ENCODE results near the gene IDH2.
"Not testable (repeated sequence)": the region's sequence is repeated elsewhere in the genome, so short reads cannot be mapped to it uniquely, and the experiment has no call there.

IDH2 gene

DNA sequence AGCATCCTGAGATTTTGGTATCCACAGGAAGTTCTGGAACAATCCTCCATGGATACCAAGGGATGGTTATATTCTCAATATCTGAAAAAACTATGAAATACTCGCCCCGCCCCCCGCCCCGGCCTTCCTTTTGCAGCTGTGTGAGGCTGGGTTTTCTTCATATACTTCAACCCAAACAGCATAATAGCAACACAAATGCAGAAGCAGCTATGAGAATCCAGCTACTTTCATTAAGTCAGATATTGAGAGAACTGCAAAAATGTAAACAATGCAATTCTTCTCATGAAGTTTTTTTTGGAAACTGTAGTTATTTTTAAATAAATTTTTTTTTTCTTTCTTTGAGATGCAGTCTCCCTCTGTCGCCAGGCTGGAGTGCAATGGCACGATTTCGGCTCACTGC, 10.9 kb upstream of the IDH2 start:
- H3K4me1 ChIP-seq (ENCODE audit: control insufficient read depth, insufficient read depth, low read length): no peaks in the 10 kb centered on the region
- no peak overlapping the region for H3K9ac ChIP-seq (ENCODE audit: low read depth, low read length)
- no peak overlapping the region for H3K4me2 ChIP-seq (ENCODE audit: low read length)
- no peaks in the 10 kb centered on the region for H3K36me3 ChIP-seq (ENCODE audit: insufficient read depth, low read length)
- no peaks in the 10 kb centered on the region for H3K27me3 ChIP-seq (ENCODE audit: control insufficient read depth, insufficient read depth, low read length)
- H3K9me3 ChIP-seq (replicated peaks; ENCODE audit: low read length): peaks cover 9% of the 10 kb centered on the region
- H3K4me3 ChIP-seq (ENCODE audit: low read length): no peak overlapping the region

DNA sequence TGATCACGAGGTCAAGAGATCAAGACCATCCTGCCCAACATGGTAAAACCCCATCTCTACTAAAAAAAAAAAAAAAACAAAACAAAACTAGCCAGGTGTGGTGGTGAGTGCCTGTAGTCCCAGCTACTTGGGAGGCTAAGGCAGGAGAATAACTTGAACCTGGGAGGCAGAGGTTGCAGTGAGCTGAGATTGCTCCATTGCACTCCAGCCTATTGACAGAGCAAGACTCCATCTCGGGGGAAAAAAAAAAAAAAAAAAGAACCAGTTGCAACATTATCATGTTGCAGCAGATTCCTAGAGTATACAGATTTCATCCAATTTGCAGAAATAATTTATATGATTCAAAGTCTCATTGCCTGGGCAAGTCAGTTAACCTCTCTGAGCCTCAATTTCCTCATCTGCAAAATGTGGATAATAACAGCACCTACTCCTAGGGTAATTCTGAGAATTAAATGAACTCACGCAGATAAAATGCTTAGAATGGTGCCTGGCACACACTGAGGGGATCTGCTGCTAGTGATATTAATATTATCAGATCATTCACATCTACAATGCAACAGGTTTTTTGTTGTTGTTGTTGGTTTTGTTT, 7.0 kb upstream of the IDH2 start:
- H3K4me1 ChIP-seq (ENCODE audit: control insufficient read depth, insufficient read depth, low read length); H3K4me2 ChIP-seq (ENCODE audit: low read length); H3K36me3 ChIP-seq (ENCODE audit: insufficient read depth, low read length): not testable (repeated sequence)

DNA sequence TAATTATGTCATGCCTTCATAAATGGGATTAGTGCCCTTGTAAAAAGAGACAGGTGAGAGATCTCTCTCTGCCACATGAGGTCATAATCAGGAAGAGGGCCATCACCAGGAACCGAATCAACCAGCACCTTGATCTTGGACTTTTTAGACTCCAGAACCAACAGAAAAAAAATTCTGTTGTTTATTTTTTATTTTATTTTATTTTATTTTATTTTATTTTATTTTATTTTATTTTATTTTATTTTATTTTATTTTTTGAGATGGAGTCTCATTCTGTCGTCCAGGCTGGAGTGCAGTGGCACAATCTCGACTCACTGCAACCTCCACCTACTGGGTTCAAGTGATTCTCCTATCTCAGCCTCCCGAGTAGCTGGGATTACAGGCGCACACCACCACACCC, 5.8 kb upstream of the IDH2 start:
- not testable (repeated sequence) for H3K4me3 ChIP-seq (ENCODE audit: low read length); H3K36me3 ChIP-seq (ENCODE audit: insufficient read depth, low read length)

More for the DNA sequence above, 7.0 kb upstream of the IDH2 start:
- not testable (repeated sequence) for H3K27me3 ChIP-seq (ENCODE audit: control insufficient read depth, insufficient read depth, low read length); H3K4me3 ChIP-seq (ENCODE audit: low read length); H3K9me3 ChIP-seq (replicated peaks; ENCODE audit: low read length); H3K9ac ChIP-seq (ENCODE audit: low read depth, low read length)

DNA sequence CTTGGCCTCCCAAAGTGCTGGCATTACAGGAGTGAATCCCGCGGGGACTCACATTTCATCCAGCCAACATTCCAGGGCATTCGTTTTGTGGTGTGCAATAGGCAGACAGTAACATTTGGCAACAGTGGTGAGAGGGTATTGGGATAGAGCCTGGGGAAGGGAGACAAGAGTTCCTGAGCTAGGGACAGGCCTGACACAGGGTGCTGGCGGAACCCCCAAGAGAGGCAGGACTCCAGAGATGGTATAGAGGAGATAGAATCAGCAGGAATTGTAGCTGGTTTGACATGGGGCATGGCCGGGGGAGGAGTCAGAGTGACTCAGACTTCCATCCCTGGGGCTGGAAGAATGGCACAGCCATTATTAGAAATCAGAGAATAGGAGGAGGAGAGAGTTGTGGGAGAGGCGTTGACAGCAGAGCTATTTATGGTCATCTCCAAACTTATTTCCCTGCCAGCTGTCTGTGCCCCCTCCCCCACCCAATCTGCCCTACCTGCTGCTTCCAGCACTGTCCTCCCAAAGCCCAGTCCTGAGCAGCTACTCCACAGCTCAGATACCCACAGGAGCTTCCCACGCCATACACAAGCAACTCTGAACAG, 4.4 kb upstream of the IDH2 start:
- peak overlapping the region; percentile 52 for H3K4me2 ChIP-seq (ENCODE audit: low read length)
- H3K36me3 ChIP-seq (ENCODE audit: insufficient read depth, low read length): no peaks in the 10 kb centered on the region
- no peak overlapping the region for H3K4me3 ChIP-seq (ENCODE audit: low read length)
- no peak overlapping the region for H3K9ac ChIP-seq (ENCODE audit: low read depth, low read length)
- H3K27me3 ChIP-seq (ENCODE audit: control insufficient read depth, insufficient read depth, low read length): no peaks in the 10 kb centered on the region
- peaks cover 11% of the 10 kb centered on the region for H3K4me1 ChIP-seq (ENCODE audit: control insufficient read depth, insufficient read depth, low read length)
- no peaks in the 10 kb centered on the region for H3K9me3 ChIP-seq (replicated peaks; ENCODE audit: low read length)

More for the DNA sequence above, 5.8 kb upstream of the IDH2 start:
- not testable (repeated sequence) for H3K9ac ChIP-seq (ENCODE audit: low read depth, low read length); H3K9me3 ChIP-seq (replicated peaks; ENCODE audit: low read length); H3K27me3 ChIP-seq (ENCODE audit: control insufficient read depth, insufficient read depth, low read length); H3K4me2 ChIP-seq (ENCODE audit: low read length); H3K4me1 ChIP-seq (ENCODE audit: control insufficient read depth, insufficient read depth, low read length)

DNA sequence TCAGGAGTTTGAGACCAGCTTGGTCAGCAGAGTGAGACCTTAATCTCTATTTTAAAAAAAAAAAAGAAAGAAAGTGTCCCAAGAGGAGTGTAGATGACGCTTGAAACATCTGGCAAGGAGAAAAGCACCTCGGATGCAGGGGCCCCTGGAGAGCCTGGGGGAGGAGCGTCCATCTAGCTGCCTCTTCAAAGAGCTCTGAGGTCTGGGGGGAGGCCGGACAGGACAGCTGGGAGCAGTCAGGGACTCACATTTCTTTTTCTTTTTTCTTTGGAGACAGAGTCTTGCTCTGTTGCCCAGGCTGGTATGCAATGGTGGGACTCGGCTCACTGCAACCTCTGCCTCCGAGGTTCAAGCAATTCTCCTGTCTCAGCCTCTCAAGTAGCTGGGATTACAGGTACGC, 3.3 kb upstream of the IDH2 start:
- no peak overlapping the region for H3K4me3 ChIP-seq (ENCODE audit: low read length)
- no peaks in the 10 kb centered on the region for H3K27me3 ChIP-seq (ENCODE audit: control insufficient read depth, insufficient read depth, low read length)
- no peaks in the 10 kb centered on the region for H3K36me3 ChIP-seq (ENCODE audit: insufficient read depth, low read length)
- H3K9ac ChIP-seq (ENCODE audit: low read depth, low read length): no peak overlapping the region
- peaks cover 22% of the 10 kb centered on the region for H3K4me1 ChIP-seq (ENCODE audit: control insufficient read depth, insufficient read depth, low read length)
- no peaks in the 10 kb centered on the region for H3K9me3 ChIP-seq (replicated peaks; ENCODE audit: low read length)
- H3K4me2 ChIP-seq (ENCODE audit: low read length): no peak overlapping the region

DNA sequence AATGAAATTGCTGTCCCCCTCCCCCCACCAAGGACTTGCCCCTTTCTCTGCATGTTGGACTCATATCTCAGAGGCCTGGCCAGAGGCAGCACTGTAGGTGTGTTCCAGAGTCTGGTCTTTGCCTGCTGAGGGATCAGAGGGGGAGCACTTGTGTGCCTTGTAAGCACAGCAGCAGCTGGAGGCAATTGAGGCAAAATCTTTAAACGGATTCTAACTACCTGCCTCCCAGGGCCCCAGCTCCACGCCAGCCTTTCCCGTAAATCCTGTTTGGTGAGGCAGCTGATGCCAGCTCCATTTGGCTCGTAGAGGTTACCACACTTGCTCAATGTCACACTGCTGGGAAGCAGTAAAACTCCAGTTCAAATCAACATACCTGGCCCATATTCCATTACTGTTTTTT, 2.3 kb upstream of the IDH2 start:
- H3K4me1 ChIP-seq (ENCODE audit: control insufficient read depth, insufficient read depth, low read length): peaks cover 30% of the 10 kb centered on the region
- no peaks in the 10 kb centered on the region for H3K9me3 ChIP-seq (replicated peaks; ENCODE audit: low read length)

DNA sequence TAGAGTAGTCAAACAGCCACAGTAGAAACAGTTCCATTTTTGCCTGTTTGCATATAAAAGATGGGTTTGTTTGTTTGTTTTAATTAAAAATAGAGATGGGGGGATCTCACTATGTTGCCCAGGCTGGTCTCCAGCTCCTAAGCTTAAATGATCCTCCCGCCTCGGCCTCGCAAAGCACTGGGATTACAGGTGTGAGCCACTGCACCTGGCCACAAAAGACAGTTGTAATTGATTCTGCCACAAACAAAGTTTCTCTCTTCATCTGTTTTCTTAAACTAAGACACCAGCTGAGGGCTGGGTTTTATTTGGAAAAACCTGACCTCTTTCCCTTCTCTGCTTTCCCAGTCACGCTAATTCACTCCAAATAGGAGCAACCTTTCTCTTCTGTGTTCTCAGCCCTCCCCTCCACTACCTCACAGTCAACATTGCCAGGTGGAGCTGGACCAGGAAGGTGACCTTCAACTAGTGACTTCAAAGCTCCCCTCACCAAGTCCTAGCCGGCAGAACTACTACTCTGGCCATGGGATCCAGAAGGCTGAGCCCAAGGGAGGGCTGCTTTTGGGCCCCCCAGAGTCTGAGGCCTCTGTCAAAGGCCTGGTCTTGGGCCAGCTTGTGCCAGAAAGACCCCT, 1.5 kb upstream of the IDH2 start:
- H3K4me1 ChIP-seq (ENCODE audit: control insufficient read depth, insufficient read depth, low read length): peaks cover 30% of the 10 kb centered on the region
- no peak overlapping the region for H3K4me2 ChIP-seq (ENCODE audit: low read length)
- H3K36me3 ChIP-seq (ENCODE audit: insufficient read depth, low read length): no peaks in the 10 kb centered on the region
- no peak overlapping the region for H3K4me3 ChIP-seq (ENCODE audit: low read length)
- no peak overlapping the region for H3K9ac ChIP-seq (ENCODE audit: low read depth, low read length)
- no peaks in the 10 kb centered on the region for H3K27me3 ChIP-seq (ENCODE audit: control insufficient read depth, insufficient read depth, low read length)
- no peaks in the 10 kb centered on the region for H3K9me3 ChIP-seq (replicated peaks; ENCODE audit: low read length)

More for the DNA sequence above, 2.3 kb upstream of the IDH2 start:
- Histone ChIP-seq H3K4me2 (ENCODE audit: low read length) (no peak overlapping the region), H3K27me3 (ENCODE audit: control insufficient read depth, insufficient read depth, low read length) (no peaks in the 10 kb centered on the region), H3K36me3 (ENCODE audit: insufficient read depth, low read length) (no peaks in the 10 kb centered on the region), H3K4me3 (ENCODE audit: low read length) (no peak overlapping the region), H3K9ac (ENCODE audit: low read depth, low read length) (no peak overlapping the region)

DNA sequence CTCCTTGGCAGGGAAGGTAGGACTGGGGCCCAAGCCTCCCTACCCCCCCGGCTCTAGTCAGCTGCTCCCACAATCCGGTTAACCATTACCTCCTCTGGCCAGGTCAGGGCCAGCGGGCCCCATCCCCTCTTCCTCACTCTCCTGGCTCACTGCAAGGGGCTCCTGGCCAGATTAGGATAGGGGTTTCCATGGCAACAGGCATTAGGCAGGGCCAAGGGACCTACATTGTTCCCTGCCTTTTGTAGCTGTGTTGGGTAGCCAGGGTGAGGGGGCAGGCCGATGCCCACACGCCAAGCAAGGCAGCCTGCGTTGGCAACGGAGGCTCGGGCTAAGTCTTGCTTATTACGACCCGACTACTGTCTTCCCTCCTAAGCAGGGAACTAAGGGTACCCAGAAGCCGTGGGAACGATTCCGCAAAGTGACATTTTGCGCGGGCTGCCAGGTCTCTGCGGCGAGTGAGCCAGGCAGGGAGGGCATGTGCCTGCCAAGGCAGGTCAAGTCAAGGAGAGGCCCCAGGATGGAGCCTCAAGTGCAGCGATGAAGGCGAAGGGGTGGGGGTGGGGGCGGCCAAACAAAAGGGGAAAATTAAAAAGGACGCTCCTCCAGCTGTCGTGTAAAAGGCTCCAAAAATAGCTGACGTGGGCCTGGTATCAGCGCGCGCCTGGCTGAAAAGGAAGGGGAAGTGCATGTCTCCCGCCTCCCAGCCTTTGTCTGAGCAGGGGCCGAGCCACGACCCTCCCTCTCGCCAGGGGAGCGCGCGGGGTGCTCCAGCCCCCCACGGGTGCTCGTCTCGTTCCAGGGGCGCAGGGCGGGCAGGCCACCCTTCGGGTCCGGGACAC, 919 bp downstream of the IDH2 start:
- Histone ChIP-seq H3K9me3 (replicated peaks; ENCODE audit: low read length) (no peaks in the 10 kb centered on the region), H3K27me3 (ENCODE audit: control insufficient read depth, insufficient read depth, low read length) (no peaks in the 10 kb centered on the region), H3K9ac (ENCODE audit: low read depth, low read length) (peak overlapping the region; percentile 93), H3K36me3 (ENCODE audit: insufficient read depth, low read length) (no peaks in the 10 kb centered on the region), H3K4me3 (ENCODE audit: low read length) (peak overlapping the region; percentile 92), H3K4me1 (ENCODE audit: control insufficient read depth, insufficient read depth, low read length) (peaks cover 32% of the 10 kb centered on the region), H3K4me2 (ENCODE audit: low read length) (peak overlapping the region; percentile 98)

DNA sequence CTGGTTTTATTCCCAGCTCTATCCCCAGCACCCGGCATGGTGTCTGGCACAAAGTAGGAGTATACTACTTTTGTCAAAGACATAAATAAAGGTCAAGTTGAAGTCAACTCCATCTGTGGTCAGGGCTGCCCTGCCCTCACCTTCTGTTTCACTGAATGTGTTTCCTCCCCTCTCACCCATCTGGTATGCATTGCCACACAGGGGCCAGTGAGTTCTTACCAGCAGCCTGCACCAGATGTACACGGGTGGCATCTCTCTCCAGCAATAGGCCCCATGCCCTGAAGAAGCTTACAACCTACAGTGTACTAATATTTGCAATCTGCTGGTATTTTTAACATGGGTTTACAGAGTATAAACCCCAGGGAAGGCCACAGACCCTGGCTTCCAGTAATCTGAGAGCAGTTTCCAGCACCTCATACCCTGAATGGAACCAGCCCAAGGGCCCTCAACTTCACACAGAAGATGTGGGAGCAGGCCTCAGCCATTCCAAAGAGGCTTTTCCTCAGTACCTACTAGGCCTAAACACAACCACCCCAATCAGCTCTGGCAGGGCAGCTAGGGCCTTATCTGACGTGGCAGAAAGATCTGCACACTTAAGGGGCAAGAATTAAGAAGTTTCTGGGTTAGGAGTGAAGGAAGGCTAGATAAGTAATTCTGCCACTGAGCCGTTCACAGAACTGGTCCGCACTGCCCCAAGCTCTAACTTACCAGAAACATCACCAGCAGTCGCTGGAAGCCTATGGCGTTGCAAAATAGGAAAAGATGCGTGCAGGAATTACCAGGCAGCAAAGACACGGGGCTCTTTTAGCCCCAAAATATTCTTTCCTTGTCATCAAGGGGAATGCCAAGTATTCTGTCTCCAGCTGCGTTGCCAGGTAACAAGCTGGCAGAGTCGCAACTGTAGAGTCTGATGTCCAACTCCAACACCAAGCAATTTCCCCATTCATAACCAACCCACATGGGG, 2.1 kb downstream of the IDH2 start:
- Histone ChIP-seq H3K4me1 (ENCODE audit: control insufficient read depth, insufficient read depth, low read length) (peaks cover 30% of the 10 kb centered on the region), H3K36me3 (ENCODE audit: insufficient read depth, low read length) (no peaks in the 10 kb centered on the region), H3K4me3 (ENCODE audit: low read length) (peak overlapping the region; percentile 4), H3K9ac (ENCODE audit: low read depth, low read length) (peak overlapping the region; percentile 52), H3K27me3 (ENCODE audit: control insufficient read depth, insufficient read depth, low read length) (no peaks in the 10 kb centered on the region), H3K9me3 (replicated peaks; ENCODE audit: low read length) (no peaks in the 10 kb centered on the region), H3K4me2 (ENCODE audit: low read length) (peak overlapping the region; percentile 98)

DNA sequence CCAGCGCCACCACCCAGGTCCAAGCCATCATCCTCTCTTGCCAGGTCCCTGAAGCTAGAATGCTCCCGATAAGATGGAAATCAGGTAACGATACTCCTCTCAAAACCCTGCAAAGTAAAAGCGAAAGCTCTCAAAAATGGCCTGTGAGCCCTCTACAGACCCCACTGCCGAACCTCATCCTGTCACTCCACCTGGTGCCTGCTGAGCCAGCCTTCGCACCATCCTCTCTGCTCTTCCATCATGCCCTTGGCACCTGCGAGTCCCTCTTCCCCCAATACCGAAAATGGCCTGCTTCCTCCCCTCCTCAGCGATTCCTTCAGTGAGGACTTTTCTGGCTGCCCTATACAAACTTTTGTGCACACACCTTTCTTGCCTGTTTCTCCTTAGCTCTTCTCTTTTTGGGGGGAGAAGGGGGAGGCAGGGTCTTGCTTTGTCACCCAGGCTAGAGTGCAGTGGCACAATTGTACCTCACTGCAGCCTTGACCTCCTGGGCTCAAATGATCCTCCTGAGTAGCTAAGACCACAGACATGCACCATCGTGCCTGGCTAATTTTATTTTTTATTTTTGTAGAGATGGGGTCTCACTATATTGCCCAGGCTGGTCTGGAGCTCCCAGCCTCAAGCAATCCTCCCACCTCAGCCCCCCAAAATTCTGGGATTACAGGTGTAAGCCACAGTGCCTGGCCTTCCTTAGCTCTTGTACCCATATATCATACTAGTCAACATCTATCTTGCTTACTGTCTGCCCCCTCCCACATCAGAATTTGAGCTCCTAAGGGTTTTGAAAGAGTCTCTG, 3.0 kb downstream of the IDH2 start:
- H3K4me1 ChIP-seq (ENCODE audit: control insufficient read depth, insufficient read depth, low read length): peaks cover 30% of the 10 kb centered on the region
- H3K27me3 ChIP-seq (ENCODE audit: control insufficient read depth, insufficient read depth, low read length): no peaks in the 10 kb centered on the region
- H3K4me2 ChIP-seq (ENCODE audit: low read length): peak overlapping the region; percentile 8
- H3K9ac ChIP-seq (ENCODE audit: low read depth, low read length): no peak overlapping the region
- H3K36me3 ChIP-seq (ENCODE audit: insufficient read depth, low read length): no peaks in the 10 kb centered on the region
- no peaks in the 10 kb centered on the region for H3K9me3 ChIP-seq (replicated peaks; ENCODE audit: low read length)
- H3K4me3 ChIP-seq (ENCODE audit: low read length): no peak overlapping the region
